Stimulated activated naive CD8-positive, alpha-beta T cell treated with anti-CD3 and anti-CD28 coated beads, Interleukin-15, amount 100 ng/mL, for 72 hours (primary cell): Measurements from ENCODE around the gene IFRD1.

Experiments
- ATAC-seq: fragments of 150-1000 bp; cut with Tn5 transposase; 2 replicates; pipeline ENCODE4 v1.10.0; 2021; ENCODE audit warnings: mild to moderate bottlenecking, moderate library complexity
- DNase-seq, 2 donors: peaks; one replicate each; pipeline ENCODE4 v3.0.0; 2021 to 2022
- H3K27ac Mint-ChIP-seq, 2 donors: one replicate each; pipeline ENCODE4 v1.8.0; 2022; ENCODE audit warnings: mild to moderate bottlenecking in 2 of 2, mixed read lengths in 2 of 2, moderate library complexity in 2 of 2
- H3K27me3 Mint-ChIP-seq: one replicate; pipeline ENCODE4 v1.8.0; 2022; ENCODE audit warnings: mixed read lengths
- H3K4me1 Mint-ChIP-seq: one replicate; pipeline ENCODE4 v1.8.0; 2022; ENCODE audit warnings: mild to moderate bottlenecking, mixed read lengths
- H3K4me3 Mint-ChIP-seq, 2 donors: one replicate each; pipeline ENCODE4 v1.8.0; 2022; ENCODE audit warnings: mild to moderate bottlenecking in 2 of 2, mixed read lengths in 2 of 2, moderate library complexity in 1 of 2
- H3K9me3 Mint-ChIP-seq, 2 donors: one replicate each; pipeline ENCODE4 v1.8.0; 2022; ENCODE audit warnings: mixed read lengths in 2 of 2

The IFRD1 gene, protein sequence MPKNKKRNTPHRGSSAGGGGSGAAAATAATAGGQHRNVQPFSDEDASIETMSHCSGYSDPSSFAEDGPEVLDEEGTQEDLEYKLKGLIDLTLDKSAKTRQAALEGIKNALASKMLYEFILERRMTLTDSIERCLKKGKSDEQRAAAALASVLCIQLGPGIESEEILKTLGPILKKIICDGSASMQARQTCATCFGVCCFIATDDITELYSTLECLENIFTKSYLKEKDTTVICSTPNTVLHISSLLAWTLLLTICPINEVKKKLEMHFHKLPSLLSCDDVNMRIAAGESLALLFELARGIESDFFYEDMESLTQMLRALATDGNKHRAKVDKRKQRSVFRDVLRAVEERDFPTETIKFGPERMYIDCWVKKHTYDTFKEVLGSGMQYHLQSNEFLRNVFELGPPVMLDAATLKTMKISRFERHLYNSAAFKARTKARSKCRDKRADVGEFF

DNA sequence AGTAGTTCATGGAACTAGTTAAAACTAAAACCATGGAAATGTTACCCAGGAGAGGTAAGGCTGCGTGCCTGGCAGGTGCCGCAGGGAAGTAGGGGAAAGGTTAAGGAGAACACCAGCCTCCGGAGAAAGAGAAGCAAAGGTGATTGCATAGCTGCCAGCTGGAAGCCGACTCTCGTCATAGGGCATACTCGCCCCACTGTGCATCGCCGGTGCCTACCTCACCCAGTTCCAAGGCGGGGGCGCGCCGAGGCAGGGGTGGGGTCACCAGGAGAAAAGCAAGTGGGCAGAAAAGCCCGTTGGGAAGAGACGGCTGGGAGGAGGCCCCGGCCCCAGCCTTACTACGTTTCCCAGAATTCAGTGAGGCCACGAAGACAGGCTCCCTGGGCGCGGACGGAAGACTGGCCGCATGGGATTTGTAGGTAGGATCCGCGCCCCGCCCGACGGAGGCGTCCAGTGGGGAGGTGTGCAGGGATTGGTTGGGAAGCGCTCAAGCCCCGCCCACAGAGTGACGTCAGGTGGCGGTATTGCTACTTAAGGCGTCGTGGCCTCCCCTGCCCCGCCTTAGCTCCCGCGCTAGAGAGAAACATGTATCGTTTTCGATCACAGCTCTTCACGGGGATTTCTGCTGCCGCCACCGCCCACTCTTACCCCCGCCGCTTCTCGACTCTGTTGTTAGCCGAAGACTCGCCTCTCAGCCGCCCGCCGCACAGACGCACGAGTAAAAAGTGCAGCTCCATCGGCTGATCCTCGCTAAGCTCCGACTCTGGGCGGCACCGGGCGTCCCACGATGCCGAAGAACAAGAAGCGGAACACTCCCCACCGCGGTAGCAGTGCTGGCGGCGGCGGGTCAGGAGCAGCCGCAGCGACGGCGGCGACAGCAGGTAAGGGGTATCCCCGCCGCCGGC is at the start of gene IFRD1:
IFRD1 (plus strand) TSS at position 559 of the 905 bp plus-strand sequence; CDS start at position 788, 229 bp downstream.
- no peaks in the 10 kb centered on the region for H3K9me3 Mint-ChIP-seq
- DNase-seq (peak; percentile 97 to 98), ATAC-seq (peak; percentile 84)
- no peaks in the 10 kb centered on the region for H3K27me3 Mint-ChIP-seq
- peak within 1 kb of the TSS; percentile 100 for H3K27ac Mint-ChIP-seq
- peak within 1 kb of the TSS; percentile 98 to 99 for H3K4me3 Mint-ChIP-seq
- H3K4me1 Mint-ChIP-seq, result peaks cover 46% of the 10 kb centered on the region

DNA sequence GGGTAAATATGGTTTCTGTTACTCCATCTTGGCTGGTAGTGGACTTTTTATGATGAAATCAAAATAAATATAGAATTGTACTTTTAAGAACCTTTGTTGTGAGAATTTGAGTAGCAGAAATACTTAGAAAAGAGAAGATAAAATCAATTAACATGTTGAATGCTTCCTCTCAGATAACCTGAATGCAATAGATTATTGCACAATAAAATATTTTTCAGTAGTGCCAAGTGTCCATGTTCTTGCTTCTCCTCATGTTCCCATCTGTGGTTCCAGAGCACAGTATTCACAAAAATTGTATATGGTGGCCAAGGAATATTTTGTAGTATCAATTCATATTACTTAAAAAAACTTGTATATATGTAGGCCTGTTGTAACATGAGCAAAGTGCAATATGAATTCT is 45.9 kb upstream of the IFRD1 start:
- DNase-seq (no peak), ATAC-seq (no peak)
- Mint-ChIP-seq H3K27ac (no peak overlapping the region), H3K9me3 (no peaks in the 10 kb centered on the region), H3K4me3 (no peak overlapping the region), H3K27me3 (peaks cover 23% of the 10 kb centered on the region), H3K4me1 (no peaks in the 10 kb centered on the region)

DNA sequence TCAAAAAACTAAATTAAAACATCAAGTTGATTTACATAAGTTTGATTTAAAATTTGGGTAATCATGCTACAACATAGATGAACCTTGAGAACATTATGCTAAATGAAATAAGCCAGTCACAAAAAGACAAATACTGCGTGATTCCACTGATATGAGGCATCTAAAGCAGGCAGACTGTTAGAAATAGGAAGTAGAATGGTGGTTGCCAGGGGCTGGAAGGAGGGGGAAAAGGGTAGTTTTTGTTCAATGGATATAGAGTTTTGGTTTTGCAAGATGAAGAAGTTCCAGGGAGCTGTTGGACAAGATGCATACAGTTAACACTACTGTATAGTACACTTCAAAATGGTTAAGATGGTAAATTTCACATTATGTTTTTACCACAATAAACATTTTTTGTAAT is 45.0 kb upstream of the IFRD1 start:
- Mint-ChIP-seq H3K27ac (no peak overlapping the region), H3K9me3 (no peaks in the 10 kb centered on the region), H3K27me3 (peaks cover 28% of the 10 kb centered on the region), H3K4me3 (no peak overlapping the region), H3K4me1 (no peaks in the 10 kb centered on the region)
- ATAC-seq (no peak), DNase-seq (no peak)

DNA sequence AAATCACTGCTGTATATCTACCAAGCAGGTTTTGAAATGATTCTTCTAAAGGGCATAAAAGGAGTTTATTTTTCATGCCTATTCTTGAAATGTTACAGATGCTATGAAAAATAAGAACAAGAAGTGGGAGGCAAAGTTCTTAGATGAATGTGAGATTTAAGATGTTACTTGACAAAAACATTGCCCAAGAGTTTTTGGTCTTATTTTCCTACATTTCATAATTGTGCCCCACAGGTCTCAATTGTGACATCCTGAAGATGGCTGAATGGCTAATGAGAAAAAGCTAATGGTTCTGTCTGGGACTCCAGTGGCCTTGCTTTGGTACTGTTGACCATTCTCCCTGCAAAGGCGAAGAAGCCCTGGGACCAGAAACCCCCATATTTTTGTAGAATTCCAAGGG is 43.0 kb upstream of the IFRD1 start:
- H3K27ac Mint-ChIP-seq, result no peak overlapping the region
- ATAC-seq, result no peak
- peaks cover 47% of the 10 kb centered on the region for H3K27me3 Mint-ChIP-seq
- no peaks in the 10 kb centered on the region for H3K4me1 Mint-ChIP-seq
- H3K9me3 Mint-ChIP-seq, result no peaks in the 10 kb centered on the region
- DNase-seq, result no peak
- no peak overlapping the region for H3K4me3 Mint-ChIP-seq

DNA sequence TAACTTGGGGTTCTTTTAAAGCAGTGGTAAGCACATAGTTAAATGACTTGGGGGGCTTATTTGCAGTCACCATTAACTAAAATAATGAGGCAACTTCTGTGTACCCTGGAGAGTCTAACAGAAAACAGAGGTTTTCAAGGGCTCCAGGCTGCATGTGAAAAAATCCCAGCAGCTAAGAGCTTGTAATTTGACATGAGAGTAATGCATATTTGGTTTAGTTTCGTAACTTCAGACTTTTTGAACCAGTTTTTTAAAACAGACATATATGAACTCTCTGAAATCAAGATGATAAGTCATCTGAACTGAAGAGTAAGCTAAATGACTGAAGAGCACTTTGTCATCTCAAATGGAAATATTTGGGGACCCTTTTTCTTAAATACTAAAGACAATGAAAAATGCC is 40.2 kb upstream of the IFRD1 start:
- Mint-ChIP-seq H3K9me3 (no peaks in the 10 kb centered on the region), H3K4me1 (no peaks in the 10 kb centered on the region), H3K27me3 (peaks cover 47% of the 10 kb centered on the region), H3K4me3 (no peak overlapping the region), H3K27ac (no peak overlapping the region)
- no peak for ATAC-seq
- no peak for DNase-seq

DNA sequence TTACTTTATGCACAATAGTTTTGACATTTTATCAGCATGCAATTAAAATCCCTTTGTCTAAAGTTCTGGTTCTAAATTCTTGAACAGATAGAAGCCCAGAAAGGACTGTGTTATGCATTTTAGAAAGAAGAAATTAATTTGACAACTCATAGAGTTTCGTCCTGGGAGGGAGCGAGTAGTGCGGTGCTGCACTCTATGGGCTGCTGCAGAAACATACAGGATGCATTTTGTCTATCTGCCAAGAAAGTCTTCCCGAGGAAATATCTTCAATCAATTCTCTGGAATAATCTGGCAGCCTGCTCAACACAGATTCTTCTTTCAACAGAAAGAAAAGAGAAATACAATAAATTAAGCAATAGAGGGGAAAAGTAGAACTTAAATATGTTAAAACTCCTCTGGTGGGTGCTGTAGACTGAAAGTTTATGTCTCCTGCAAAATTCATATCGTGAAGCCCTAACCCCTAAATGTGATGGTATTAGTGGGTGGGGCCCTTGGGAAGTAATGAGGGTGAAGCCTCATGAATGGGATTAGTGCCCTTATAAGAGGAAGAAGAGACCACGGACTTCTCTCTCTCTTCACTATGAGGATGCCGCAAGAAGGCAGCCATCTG is 39.0 kb upstream of the IFRD1 start:
- ATAC-seq (no peak), DNase-seq (no peak)
- no peaks in the 10 kb centered on the region for H3K9me3 Mint-ChIP-seq
- no peak overlapping the region for H3K4me3 Mint-ChIP-seq
- peaks cover 47% of the 10 kb centered on the region for H3K27me3 Mint-ChIP-seq
- H3K4me1 Mint-ChIP-seq, result no peaks in the 10 kb centered on the region
- H3K27ac Mint-ChIP-seq, result peak overlapping the region in 1 of 2 donors; percentile 46

DNA sequence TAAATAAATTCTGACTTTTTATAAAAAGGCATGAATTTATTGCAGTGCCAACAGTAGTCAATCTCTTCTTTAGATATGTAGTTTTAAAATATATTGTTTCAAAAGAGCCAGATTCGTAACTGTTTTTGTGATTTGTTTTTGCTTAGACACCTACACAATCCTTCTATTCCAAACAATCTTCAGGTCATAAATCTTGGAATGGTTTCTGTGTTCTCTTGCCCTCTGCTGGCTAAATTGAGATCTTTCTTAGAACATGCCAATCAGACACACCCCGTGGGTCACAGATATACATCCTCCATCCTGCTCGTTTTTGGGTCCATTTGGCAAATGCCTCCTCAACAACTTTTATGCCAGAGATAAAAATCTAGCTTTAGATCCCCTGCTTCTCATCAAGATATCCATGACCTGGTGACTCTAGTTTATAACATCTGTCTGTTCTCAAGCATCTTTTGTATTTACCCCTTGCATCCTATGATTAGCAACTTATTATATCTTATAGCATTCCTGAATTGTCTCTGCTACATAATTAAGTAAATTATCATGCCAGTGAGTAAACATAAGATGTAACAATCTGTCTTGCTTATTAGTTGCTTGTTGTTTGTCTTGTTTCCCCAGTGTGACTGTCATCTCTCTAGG is 35.3 kb upstream of the IFRD1 start:
- Mint-ChIP-seq H3K4me1 (no peaks in the 10 kb centered on the region), H3K4me3 (no peak overlapping the region), H3K27ac (no peak overlapping the region), H3K9me3 (peaks cover 12 to 15% of the 10 kb centered on the region in 2 donors), H3K27me3 (peaks cover 19% of the 10 kb centered on the region)
- DNase-seq (no peak), ATAC-seq (no peak)

DNA sequence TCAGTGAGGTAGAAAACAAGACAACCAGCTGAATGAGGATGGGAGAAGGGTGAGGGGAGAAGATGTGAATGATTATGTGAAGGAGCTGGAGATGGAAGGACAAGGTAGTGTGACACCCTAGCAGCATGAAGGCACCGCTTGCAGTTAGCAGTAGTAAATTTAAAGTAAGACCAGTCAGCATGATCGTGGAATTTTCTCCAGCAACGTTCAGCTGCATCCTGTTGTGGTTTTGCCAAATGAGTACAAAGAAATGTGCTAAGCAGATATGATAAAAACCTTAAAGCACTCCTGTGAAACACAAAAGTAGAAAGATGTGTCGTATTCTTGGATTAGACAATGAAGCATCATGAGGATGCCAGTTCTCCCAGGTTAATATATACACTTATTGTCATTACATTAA is 34.1 kb upstream of the IFRD1 start:
- H3K27ac Mint-ChIP-seq, result no peak overlapping the region
- no peak overlapping the region for H3K4me3 Mint-ChIP-seq
- peaks cover 10% of the 10 kb centered on the region for H3K27me3 Mint-ChIP-seq
- peaks cover 12 to 15% of the 10 kb centered on the region in 2 donors for H3K9me3 Mint-ChIP-seq
- H3K4me1 Mint-ChIP-seq, result no peaks in the 10 kb centered on the region
- no peak for DNase-seq
- ATAC-seq, result no peak

DNA sequence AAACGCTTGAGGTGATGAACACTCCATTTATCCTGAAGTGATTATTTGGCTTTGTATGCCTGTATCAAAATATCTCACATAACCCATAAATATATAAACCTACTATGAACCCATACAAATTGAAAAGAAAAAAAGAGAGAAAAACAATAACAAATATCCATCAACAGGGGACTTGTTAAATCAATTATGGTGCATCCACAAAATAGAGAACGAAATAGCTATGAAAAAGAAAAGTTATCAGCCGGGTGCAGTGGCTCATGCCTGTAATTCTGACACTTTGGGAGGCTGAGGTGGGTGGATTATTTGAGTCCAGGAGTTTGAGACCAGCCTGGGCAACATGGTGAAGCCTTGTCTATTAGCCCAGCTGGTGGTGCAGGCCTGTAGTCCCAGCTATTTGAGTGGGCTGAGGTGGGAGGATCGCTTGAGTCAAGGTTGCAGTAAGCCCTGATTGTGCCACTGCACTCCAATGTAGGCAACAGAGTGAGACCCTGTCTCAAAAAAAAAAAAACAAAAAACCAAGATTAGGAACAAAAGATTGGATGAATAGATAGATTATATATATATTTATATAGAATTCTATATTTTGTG is 30.6 kb upstream of the IFRD1 start:
- peaks cover 12 to 15% of the 10 kb centered on the region in 2 donors for H3K9me3 Mint-ChIP-seq
- H3K4me1 Mint-ChIP-seq, result peaks cover 26% of the 10 kb centered on the region
- H3K27ac Mint-ChIP-seq, result no peak overlapping the region
- no peaks in the 10 kb centered on the region for H3K27me3 Mint-ChIP-seq
- H3K4me3 Mint-ChIP-seq, result no peak overlapping the region
- ATAC-seq (no peak), DNase-seq (no peak)

DNA sequence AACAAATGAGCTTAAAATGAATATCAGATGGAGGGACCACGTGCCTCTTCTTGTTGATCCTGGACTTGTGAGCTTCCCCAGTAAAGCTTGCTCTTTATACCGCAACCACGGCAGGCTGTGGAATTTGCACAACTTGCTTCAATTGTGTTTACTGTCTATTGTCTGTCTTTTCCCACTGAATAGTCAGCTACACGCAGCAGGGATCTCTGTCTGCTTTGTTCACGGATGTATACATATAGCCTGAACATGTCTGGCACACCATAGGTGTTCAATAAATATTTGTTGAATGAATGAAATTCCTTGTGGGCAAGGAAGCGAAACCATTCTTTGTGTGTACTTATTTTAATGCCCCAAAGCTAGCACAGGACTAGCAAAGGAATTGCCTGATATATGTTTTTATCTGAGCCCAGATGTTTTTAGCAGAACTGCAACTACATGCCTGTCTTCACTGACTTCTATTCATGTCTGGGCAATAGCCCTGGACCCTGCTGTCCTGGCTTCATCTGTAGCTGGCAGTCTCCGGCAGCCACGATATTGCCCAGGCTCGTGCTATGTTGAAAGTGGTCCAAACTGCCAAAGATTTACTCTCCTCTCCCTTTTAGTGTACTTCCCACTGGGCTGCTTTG is 29.9 kb upstream of the IFRD1 start:
- DNase-seq, result no peak

DNA sequence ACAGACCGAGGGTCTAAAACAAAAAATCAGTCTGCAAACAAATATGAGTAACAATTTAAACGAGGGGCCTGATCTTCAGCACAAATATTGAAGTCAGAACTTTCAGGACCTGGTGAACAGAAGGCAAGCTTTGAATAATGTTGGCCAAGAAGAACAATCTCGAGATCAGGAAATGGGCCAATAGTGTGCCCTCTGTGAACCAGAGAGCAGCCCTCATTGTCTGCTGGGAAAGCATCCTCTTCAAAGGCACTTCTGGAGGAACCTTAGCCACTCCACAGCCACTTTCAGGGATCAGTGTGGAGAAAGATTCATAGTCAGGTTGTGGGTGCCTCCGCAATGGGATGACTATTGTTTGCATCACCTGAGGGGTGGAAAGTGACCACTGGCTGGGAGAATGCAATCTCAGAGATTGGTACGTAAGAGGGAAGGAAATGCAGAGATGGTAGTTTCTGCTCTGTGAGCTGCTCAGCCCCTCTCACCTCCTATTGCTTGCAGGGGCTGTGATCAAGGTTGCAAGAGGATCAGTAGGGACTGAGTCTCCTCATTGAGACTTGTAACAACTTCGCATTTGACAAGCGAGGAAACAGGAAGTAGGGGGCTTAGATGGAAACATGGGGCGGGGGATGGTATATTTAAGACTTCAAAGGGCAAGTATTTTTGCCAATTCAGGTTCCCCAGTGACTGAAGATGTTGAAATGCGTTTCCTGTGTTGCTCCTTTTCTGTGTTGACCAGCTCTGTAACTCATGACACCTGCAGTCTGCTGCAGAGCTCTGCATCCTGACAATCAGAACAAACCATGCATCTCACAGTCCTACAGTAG is 28.4 kb upstream of the IFRD1 start:
- peak overlapping the region; percentile 49 to 85 for H3K27ac Mint-ChIP-seq
- no peaks in the 10 kb centered on the region for H3K27me3 Mint-ChIP-seq
- peaks cover 12 to 13% of the 10 kb centered on the region in 2 donors for H3K9me3 Mint-ChIP-seq
- ATAC-seq, result peak; percentile 86
- H3K4me3 Mint-ChIP-seq, result peak overlapping the region; percentile 36 to 44
- peaks cover 26% of the 10 kb centered on the region for H3K4me1 Mint-ChIP-seq
- peak in 1 of 2 donors; percentile 13 for DNase-seq

More for the DNA sequence above, 29.9 kb upstream of the IFRD1 start:
- Mint-ChIP-seq H3K4me1 (peaks cover 26% of the 10 kb centered on the region), H3K4me3 (no peak overlapping the region), H3K27ac (no peak overlapping the region), H3K9me3 (peaks cover 12 to 15% of the 10 kb centered on the region in 2 donors), H3K27me3 (no peaks in the 10 kb centered on the region)
- no peak for ATAC-seq

DNA sequence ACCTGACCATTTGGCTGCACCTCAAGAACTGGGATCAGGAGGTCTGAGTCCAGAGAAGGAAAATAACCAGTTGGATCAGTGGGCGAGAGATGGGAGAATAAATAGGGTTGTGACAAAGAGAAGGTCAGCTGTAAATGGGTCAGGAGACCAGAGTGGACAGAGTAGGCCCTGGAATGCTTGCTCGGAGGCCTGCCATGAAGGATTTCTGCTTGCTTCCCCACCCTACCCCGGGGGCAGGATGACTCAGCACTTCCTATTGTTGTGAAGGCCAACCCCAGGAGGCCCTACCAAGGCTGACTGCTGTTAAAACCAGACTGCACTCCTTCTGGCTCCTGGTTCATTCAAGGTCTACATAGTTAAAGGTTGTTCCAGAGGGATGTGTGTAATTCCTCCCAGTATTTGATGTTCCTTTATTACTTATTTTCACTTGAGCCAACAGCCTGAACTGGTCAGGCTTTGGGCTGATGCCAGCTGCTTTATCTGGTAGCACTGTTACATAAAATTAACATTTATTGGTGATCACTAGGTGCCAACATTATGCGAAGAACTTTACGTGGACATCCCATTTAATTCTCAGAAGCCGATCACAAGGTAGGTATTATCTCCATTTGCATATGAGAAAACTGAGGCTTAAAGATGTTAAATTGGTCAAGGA is 27.3 kb upstream of the IFRD1 start:
- DNase-seq (no peak), ATAC-seq (peak; percentile 56)
- Mint-ChIP-seq H3K4me1 (peaks cover 26% of the 10 kb centered on the region), H3K9me3 (peaks cover 8% of the 10 kb centered on the region in 2 donors), H3K27me3 (no peaks in the 10 kb centered on the region), H3K4me3 (peak overlapping the region; percentile 36 to 44), H3K27ac (peak overlapping the region; percentile 49 to 85)

DNA sequence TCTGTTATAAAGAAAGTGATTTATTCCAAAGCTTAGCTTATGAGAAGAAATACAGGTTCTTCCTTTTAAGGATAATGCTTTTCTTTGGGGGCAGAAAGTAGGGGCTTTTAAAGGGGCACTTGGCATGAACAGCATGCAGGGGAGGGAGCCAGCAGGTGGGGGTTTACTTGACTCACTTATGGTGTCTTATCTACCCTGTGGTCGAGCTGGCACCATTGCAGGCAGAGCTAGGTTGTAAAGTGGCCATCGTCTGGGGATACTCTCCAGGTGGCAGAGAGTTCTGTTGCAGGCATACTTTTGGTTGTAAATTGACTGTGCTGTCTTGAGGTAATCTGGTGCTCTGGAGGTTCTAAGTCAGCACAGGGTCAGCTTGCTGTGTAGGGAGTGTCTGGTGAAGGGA is 26.3 kb upstream of the IFRD1 start:
- ATAC-seq, result no peak
- peaks cover 3 to 4% of the 10 kb centered on the region in 2 donors for H3K9me3 Mint-ChIP-seq
- H3K4me1 Mint-ChIP-seq, result peaks cover 26% of the 10 kb centered on the region

More for the DNA sequence above, 26.3 kb upstream of the IFRD1 start:
- no peak for DNase-seq
- H3K27me3 Mint-ChIP-seq, result no peaks in the 10 kb centered on the region
- H3K27ac Mint-ChIP-seq, result no peak overlapping the region
- H3K4me3 Mint-ChIP-seq, result no peak overlapping the region
